GM12801 (cell line): ENCODE measurements around the gene ANTXR2.

Experiments used
- CTCF ChIP-seq: IDR thresholded peaks from one replicate; pipeline ENCODE4 v1.5.1; 2011; ENCODE audit warnings: control low read depth; ENCODE audit not compliant: insufficient read length; ENCODE audit errors: extremely low read depth

ANTXR2 gene

GRCh38 chr4:79886021-79886420 lies 187.0 kb downstream of the ANTXR2 start:
- TF ChIP-seq CTCF: no peak

- TF ChIP-seq CTCF: no peak
Observed at GRCh38 chr4:79883290-79883689, 189.7 kb downstream of the ANTXR2 start.

- no peak for TF ChIP-seq CTCF
Observed at GRCh38 chr4:79882806-79883205, 190.2 kb downstream of the ANTXR2 start.

DNA sequence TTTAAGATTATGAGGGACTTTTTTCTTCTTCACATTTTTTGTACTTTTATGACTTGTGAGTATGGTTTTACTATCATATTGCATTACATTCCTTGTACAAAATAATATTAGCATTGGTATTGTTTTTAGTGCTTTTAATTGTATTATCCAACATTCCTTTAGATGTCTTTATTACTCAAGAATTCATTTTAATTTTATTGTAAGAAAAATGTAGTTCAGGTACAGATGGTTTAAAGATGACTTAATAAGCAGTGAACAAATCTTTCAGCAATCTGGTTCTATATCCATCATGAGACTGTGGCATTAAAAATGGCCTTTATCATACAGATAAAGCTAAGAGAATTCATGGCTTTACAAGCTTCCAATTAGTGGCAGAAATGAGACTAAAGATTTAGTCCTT lies 191.6 kb downstream of the ANTXR2 start:
- TF ChIP-seq CTCF: no peak

DNA sequence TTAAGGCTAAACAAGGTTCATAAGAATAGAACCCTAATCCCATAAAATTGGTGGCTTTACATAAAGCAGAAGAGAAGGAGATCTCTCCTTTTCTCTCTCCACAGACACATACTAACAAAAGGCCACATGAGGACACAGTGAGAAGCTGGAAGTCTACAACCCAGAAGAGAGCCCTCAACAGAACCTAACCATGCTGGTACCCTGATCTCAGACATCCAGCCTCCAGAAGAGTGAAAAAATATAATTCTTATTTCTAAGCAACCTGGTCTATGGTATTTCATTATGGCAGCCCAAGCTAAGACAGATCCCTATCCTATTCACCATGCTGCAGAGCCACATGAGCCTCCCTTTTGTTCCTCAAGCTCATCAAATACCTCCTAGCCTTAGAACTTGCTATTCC lies 195.5 kb downstream of the ANTXR2 start:
- TF ChIP-seq CTCF: no peak

- no peak for TF ChIP-seq CTCF
Observed at GRCh38 chr4:79875344-79875899, 197.6 kb downstream of the ANTXR2 start.

DNA sequence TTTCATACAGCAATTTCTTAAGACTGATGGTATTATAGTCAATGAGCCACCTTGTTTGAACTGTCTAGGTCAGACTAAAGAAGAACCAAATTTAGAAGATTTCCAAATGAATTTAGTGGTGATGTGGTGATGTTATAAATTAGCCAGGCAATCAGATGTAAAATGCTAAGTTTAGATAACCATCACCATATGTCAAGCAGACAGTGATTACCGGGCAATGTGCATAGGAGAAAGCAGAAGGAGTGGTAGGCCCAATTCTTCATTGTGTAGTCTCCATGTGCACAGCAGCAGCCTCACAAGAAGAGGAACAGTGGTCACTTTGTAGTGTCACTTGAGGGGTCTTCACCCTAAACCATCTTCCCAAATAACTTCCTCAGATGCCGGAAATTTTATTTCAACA lies 198.8 kb downstream of the ANTXR2 start:
- TF ChIP-seq CTCF: no peak

GRCh38 chr4:79872738-79873137 lies 200.3 kb downstream of the ANTXR2 start:
- TF ChIP-seq CTCF: no peak
